GM23338 (cell line): ENCODE data around the gene ERBB4. TPM values are rescaled to one million over a fixed set of nuclear protein-coding genes. Genes with fewer than 3 reads are reported as not detected.

Source experiments
- ATAC-seq: fragments of 200-7000 bp; cut with Tn5 transposase; 3 replicates; pipeline ENCODE4 v1.9.1; 2020
- DNase-seq: peaks from one replicate; pipeline ENCODE4 v3.0.0-alpha.2; 2015; ENCODE audit warnings: low spot score
- H2AFZ ChIP-seq: fragments of 200-600 bp; sonication (generic); 2 replicates; pipeline ENCODE4 v1.8.0; 2016; ENCODE audit warnings: antibody characterized with exemption, mild to moderate bottlenecking, moderate library complexity
- H3F3A ChIP-seq: fragments of 200-600 bp; sonication (generic); replicated peaks from 2 replicates; pipeline ENCODE4 v1.8.0; 2017; ENCODE audit warnings: antibody characterized with exemption, mixed run types, low read depth
- H3K27ac ChIP-seq: fragments of 200-600 bp; sonication (generic); 2 replicates; pipeline ENCODE4 v1.6.1; 2016; ENCODE audit warnings: low read depth
- H3K27me3 ChIP-seq: fragments of 200-600 bp; sonication (generic); 2 replicates; pipeline ENCODE4 v1.8.0; 2016; ENCODE audit warnings: mild to moderate bottlenecking, mixed run types, moderate library complexity; ENCODE audit not compliant: insufficient read depth
- H3K36me3 ChIP-seq: fragments of 200-600 bp; sonication (generic); 2 replicates; pipeline ENCODE4 v1.8.0; 2016; ENCODE audit warnings: mild to moderate bottlenecking; ENCODE audit not compliant: insufficient read depth
- H3K4me1 ChIP-seq: fragments of 200-600 bp; sonication (generic); 2 replicates; pipeline ENCODE4 v1.8.0; 2016; ENCODE audit warnings: mild to moderate bottlenecking, moderate library complexity; ENCODE audit not compliant: insufficient read depth
- H3K4me2 ChIP-seq: fragments of 200-600 bp; sonication (generic); 2 replicates; pipeline ENCODE4 v1.7.1; 2017; ENCODE audit warnings: mixed run types
- H3K4me3 ChIP-seq: fragments of 200-600 bp; sonication (generic); 2 replicates; pipeline ENCODE4 v1.6.1; 2016; ENCODE audit warnings: mixed run types
- H3K79me2 ChIP-seq: fragments of 200-600 bp; sonication (generic); replicated peaks from 2 replicates; pipeline ENCODE4 v1.8.0; 2017; ENCODE audit warnings: mild to moderate bottlenecking; ENCODE audit not compliant: insufficient read depth
- H3K9me2 ChIP-seq: fragments of 200-600 bp; sonication (generic); 2 replicates; pipeline ENCODE4 v1.8.0; 2017; ENCODE audit not compliant: insufficient read depth
- H4K20me1 ChIP-seq: fragments of 200-600 bp; sonication (generic); replicated peaks from 2 replicates; pipeline ENCODE4 v1.8.0; 2017; ENCODE audit warnings: mild to moderate bottlenecking; ENCODE audit not compliant: insufficient read depth
- H3K27ac Mint-ChIP-seq: 2 replicates; pipeline ENCODE4 v1.8.0; 2020; ENCODE audit warnings: inconsistent platforms, mild to moderate bottlenecking, moderate library complexity, mixed read lengths
- H3K27me3 Mint-ChIP-seq: 3 replicates; pipeline ENCODE4 v1.8.0; 2022; ENCODE audit warnings: low read depth, mild to moderate bottlenecking, moderate library complexity, mixed read lengths, inconsistent platforms; ENCODE audit not compliant: insufficient read depth, poor library complexity
- H3K36me3 Mint-ChIP-seq: 3 replicates; pipeline ENCODE4 v1.8.0; 2021; ENCODE audit warnings: low read depth, mild to moderate bottlenecking, inconsistent platforms, moderate library complexity, mixed read lengths
- H3K4me1 Mint-ChIP-seq: 3 replicates; pipeline ENCODE4 v1.8.0; 2020; ENCODE audit warnings: mild to moderate bottlenecking, inconsistent platforms, mixed read lengths
- H3K4me3 Mint-ChIP-seq: 3 replicates; pipeline ENCODE4 v1.8.0; 2021; ENCODE audit warnings: moderate library complexity, mild to moderate bottlenecking, inconsistent platforms, mixed read lengths
- H3K9me3 Mint-ChIP-seq: 3 replicates; pipeline ENCODE4 v1.8.0; 2020; ENCODE audit warnings: moderate library complexity, mild to moderate bottlenecking, inconsistent platforms, mixed read lengths
- CREB1 ChIP-seq: fragments of 250-450 bp; sonication (Bioruptor Pico); IDR thresholded peaks from 2 replicates; pipeline ENCODE4 v1.5.0; 2020; ENCODE audit warnings: low read depth, mild to moderate bottlenecking, moderate library complexity
- ETS1 ChIP-seq: IDR thresholded peaks from 2 replicates; pipeline ENCODE4 v1.6.1; 2016; ENCODE audit warnings: antibody characterized with exemption
- EZH2 ChIP-seq: fragments of 200-600 bp; sonication (generic); IDR thresholded peaks from one replicate; pipeline ENCODE4 v1.8.0; 2017; ENCODE audit warnings: antibody characterized with exemption, mild to moderate bottlenecking, low read depth; ENCODE audit not compliant: unreplicated experiment
- EZH2phosphoT487 ChIP-seq: fragments of 200-600 bp; sonication (generic); IDR thresholded peaks from one replicate; pipeline ENCODE4 v1.8.1; 2018; ENCODE audit warnings: antibody characterized with exemption; ENCODE audit not compliant: unreplicated experiment
- JUNB ChIP-seq: IDR thresholded peaks from one replicate; pipeline ENCODE4 v1.6.1; 2016; ENCODE audit warnings: antibody characterized with exemption; ENCODE audit not compliant: unreplicated experiment
- NANOG ChIP-seq: IDR thresholded peaks from 2 replicates; pipeline ENCODE4 v1.6.1; 2016; ENCODE audit warnings: antibody characterized with exemption, borderline replicate concordance
- POLR2AphosphoS5 ChIP-seq: IDR thresholded peaks from 2 replicates; pipeline ENCODE4 v1.6.1; 2016; ENCODE audit warnings: antibody characterized with exemption, low read depth
- REST ChIP-seq: IDR thresholded peaks from one replicate; pipeline ENCODE4 v1.6.1; 2018; ENCODE audit warnings: antibody characterized with exemption; ENCODE audit not compliant: unreplicated experiment
- STAT1 ChIP-seq: IDR thresholded peaks from one replicate; pipeline ENCODE4 v1.6.1; 2016; ENCODE audit warnings: antibody characterized with exemption; ENCODE audit not compliant: unreplicated experiment
- ZNF114 ChIP-seq: fragments of 250-450 bp; sonication (Bioruptor Pico); IDR thresholded peaks from 2 replicates; pipeline ENCODE4 v1.5.0; 2020; ENCODE audit warnings: mild to moderate bottlenecking, moderate library complexity
- ZNF331 ChIP-seq: fragments of 250-450 bp; sonication (Bioruptor Pico); IDR thresholded peaks from 2 replicates; pipeline ENCODE4 v1.5.0; 2020; ENCODE audit warnings: low read depth, mild to moderate bottlenecking, moderate library complexity
- polyA plus RNA-seq: library from polyadenylated mRNA; unstranded; fragments of >200 nt; fragmentation: Nextera tagmentation; extraction: Ambion mirVana; gene quantifications from 2 replicates; pipeline ENCODE4 v1.2.1, GENCODE V29; 2016
- total RNA-seq: library from RNA; depleted of rRNA; stranded (reverse); fragments of >200 nt; shearing (Covaris generic); gene quantifications from 2 replicates; pipeline ENCODE4 v1.2.3, GENCODE V29; 2014
- TF ChIP-seq, protein P1 (sequence below), 2 experiments: fragments of 200-600 bp in 1 of 2; sonication (generic) in 1 of 2; conservative IDR thresholded peaks; 2 replicates each; pipeline versions ENCODE4 v1.5.1 to v1.6.1; 2016 to 2017; ENCODE audit warnings: antibody characterized with exemption in 2 of 2, low read depth in 2 of 2, mild to moderate bottlenecking in 2 of 2, moderate library complexity in 1 of 2
- TF ChIP-seq, protein P2 (sequence below): fragments of 250-450 bp; sonication (Bioruptor Pico); IDR thresholded peaks from 2 replicates; pipeline ENCODE4 v1.5.0; 2020; ENCODE audit warnings: mild to moderate bottlenecking, moderate library complexity

ERBB4 gene
- total and polyA plus RNA-seq, 2 experiments from 2014 or later = 0.73 to 1.1 TPM

GRCh38 chr2:212337036-212337435, 201.6 kb downstream of the ERBB4 start:
- H3K27me3 ChIP-seq = no peaks in the 10 kb centered on the region
- no peaks in the 10 kb centered on the region for H3K79me2 ChIP-seq
- 0 out of 2 replicates have a peak, but pooled peaks cover 6% of the 10 kb centered on the region for H3K4me1 ChIP-seq
- ATAC-seq (no peak), DNase-seq (no peak)
- no peaks in the 10 kb centered on the region for H4K20me1 ChIP-seq
- no peak for TF ChIP-seq NANOG
- TF ChIP-seq CREB1 (CRISPR knock-in tag) = no peak
- TF ChIP-seq JUNB = no peak
- TF ChIP-seq EZH2 = no peak
- TF ChIP-seq, protein P1, sequence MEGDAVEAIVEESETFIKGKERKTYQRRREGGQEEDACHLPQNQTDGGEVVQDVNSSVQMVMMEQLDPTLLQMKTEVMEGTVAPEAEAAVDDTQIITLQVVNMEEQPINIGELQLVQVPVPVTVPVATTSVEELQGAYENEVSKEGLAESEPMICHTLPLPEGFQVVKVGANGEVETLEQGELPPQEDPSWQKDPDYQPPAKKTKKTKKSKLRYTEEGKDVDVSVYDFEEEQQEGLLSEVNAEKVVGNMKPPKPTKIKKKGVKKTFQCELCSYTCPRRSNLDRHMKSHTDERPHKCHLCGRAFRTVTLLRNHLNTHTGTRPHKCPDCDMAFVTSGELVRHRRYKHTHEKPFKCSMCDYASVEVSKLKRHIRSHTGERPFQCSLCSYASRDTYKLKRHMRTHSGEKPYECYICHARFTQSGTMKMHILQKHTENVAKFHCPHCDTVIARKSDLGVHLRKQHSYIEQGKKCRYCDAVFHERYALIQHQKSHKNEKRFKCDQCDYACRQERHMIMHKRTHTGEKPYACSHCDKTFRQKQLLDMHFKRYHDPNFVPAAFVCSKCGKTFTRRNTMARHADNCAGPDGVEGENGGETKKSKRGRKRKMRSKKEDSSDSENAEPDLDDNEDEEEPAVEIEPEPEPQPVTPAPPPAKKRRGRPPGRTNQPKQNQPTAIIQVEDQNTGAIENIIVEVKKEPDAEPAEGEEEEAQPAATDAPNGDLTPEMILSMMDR (conservative IDR thresholded peaks at IDR 0.05; ENCODE audit: low read depth in 2 of 2) = no peak
- no peak for TF ChIP-seq ZNF331
- TF ChIP-seq, protein P2, sequence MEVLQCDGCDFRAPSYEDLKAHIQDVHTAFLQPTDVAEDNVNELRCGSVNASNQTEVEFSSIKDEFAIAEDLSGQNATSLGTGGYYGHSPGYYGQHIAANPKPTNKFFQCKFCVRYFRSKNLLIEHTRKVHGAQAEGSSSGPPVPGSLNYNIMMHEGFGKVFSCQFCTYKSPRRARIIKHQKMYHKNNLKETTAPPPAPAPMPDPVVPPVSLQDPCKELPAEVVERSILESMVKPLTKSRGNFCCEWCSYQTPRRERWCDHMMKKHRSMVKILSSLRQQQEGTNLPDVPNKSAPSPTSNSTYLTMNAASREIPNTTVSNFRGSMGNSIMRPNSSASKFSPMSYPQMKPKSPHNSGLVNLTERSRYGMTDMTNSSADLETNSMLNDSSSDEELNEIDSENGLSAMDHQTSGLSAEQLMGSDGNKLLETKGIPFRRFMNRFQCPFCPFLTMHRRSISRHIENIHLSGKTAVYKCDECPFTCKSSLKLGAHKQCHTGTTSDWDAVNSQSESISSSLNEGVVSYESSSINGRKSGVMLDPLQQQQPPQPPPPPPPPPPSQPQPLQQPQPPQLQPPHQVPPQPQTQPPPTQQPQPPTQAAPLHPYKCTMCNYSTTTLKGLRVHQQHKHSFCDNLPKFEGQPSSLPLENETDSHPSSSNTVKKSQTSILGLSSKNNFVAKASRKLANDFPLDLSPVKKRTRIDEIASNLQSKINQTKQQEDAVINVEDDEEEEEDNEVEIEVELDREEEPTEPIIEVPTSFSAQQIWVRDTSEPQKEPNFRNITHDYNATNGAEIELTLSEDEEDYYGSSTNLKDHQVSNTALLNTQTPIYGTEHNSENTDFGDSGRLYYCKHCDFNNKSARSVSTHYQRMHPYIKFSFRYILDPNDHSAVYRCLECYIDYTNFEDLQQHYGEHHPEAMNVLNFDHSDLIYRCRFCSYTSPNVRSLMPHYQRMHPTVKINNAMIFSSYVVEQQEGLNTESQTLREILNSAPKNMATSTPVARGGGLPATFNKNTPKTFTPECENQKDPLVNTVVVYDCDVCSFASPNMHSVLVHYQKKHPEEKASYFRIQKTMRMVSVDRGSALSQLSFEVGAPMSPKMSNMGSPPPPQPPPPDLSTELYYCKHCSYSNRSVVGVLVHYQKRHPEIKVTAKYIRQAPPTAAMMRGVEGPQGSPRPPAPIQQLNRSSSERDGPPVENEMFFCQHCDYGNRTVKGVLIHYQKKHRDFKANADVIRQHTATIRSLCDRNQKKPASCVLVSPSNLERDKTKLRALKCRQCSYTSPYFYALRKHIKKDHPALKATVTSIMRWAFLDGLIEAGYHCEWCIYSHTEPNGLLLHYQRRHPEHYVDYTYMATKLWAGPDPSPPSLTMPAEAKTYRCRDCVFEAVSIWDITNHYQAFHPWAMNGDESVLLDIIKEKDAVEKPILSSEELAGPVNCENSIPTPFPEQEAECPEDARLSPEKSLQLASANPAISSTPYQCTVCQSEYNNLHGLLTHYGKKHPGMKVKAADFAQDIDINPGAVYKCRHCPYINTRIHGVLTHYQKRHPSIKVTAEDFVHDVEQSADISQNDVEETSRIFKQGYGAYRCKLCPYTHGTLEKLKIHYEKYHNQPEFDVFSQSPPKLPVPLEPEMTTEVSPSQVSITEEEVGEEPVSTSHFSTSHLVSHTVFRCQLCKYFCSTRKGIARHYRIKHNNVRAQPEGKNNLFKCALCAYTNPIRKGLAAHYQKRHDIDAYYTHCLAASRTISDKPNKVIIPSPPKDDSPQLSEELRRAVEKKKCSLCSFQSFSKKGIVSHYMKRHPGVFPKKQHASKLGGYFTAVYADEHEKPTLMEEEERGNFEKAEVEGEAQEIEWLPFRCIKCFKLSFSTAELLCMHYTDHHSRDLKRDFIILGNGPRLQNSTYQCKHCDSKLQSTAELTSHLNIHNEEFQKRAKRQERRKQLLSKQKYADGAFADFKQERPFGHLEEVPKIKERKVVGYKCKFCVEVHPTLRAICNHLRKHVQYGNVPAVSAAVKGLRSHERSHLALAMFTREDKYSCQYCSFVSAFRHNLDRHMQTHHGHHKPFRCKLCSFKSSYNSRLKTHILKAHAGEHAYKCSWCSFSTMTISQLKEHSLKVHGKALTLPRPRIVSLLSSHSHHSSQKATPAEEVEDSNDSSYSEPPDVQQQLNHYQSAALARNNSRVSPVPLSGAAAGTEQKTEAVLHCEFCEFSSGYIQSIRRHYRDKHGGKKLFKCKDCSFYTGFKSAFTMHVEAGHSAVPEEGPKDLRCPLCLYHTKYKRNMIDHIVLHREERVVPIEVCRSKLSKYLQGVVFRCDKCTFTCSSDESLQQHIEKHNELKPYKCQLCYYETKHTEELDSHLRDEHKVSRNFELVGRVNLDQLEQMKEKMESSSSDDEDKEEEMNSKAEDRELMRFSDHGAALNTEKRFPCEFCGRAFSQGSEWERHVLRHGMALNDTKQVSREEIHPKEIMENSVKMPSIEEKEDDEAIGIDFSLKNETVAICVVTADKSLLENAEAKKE (CRISPR knock-in tag) = no peak
- no peak for TF ChIP-seq ETS1
- TF ChIP-seq REST = no peak
- TF ChIP-seq STAT1 = no peak
- TF ChIP-seq EZH2phosphoT487 = no peak
- TF ChIP-seq ZNF114 (CRISPR knock-in tag) = no peak
- TF ChIP-seq POLR2AphosphoS5 = no peak
- H3K27ac Mint-ChIP-seq = no peak overlapping the region
- H3K27ac ChIP-seq = no peak overlapping the region
- H2AFZ ChIP-seq = no peak overlapping the region
- H3K27me3 Mint-ChIP-seq = no peaks in the 10 kb centered on the region
- no peaks in the 10 kb centered on the region for H3K9me2 ChIP-seq
- H3K4me3 ChIP-seq = no peak overlapping the region
- H3K4me2 ChIP-seq = no peak overlapping the region
- H3F3A ChIP-seq = no peaks in the 10 kb centered on the region
- peaks cover 7% of the 10 kb centered on the region; the same call in 2 of the 3 replicates for H3K4me1 Mint-ChIP-seq
- H3K4me3 Mint-ChIP-seq = no peak overlapping the region
- H3K9me3 Mint-ChIP-seq = peaks cover 2% of the 10 kb centered on the region; the same call in 1 of the 3 replicates
- no peaks in the 10 kb centered on the region for H3K36me3 ChIP-seq
- H3K36me3 Mint-ChIP-seq = no peaks in the 10 kb centered on the region
